ENCODE results near the gene ATP6V0B. TPM values are rescaled to one million over a fixed set of nuclear protein-coding genes. Genes with fewer than 3 reads are reported as not detected.

Gene ATP6V0B
- total and polyA plus RNA-seq, 2 donors (not counting 3 experiments of a cell fraction or from before 2014, with no cell fraction given), result 110 to 325 TPM

DNA sequence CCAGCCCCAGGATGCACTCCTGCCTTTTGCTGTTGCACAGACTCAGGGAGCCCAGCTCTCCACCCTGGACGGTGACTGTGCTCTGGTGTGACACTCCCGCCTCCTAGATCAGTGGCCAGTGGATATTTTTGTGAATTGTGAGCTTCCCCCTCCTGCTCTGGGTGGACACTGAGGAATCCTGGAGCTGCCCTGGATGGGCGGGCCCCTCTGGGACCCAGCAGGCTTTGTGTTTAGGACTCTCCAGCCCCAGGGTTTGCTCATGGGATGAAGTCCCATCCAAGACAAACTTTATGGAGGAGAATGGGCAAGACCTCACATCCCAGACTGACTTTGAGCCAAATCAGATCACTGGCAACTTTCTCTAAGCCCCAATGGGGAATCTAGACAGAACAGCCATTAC is 40.4 kb downstream of the ATP6V0B start:
- TF ChIP-seq FOS (IDR thresholded peaks at IDR 0.05; ENCODE audit: borderline replicate concordance, insufficient read depth, low read length) (no peak), MYC (IDR thresholded peaks at IDR 0.05; ENCODE audit: low read depth, low read length) (no peak), JUN (IDR thresholded peaks at IDR 0.05; ENCODE audit: borderline replicate concordance, insufficient read depth, insufficient read length, low read depth) (no peak), POLR2AphosphoS5 (IDR thresholded peaks at IDR 0.05; ENCODE audit: insufficient read depth, low read depth, low read length) (no peak), GATA2 (IDR thresholded peaks at IDR 0.05; ENCODE audit: insufficient read depth, insufficient read length, low read depth, low read length) (no peak), POLR2A (IDR thresholded peaks at IDR 0.05; ENCODE audit: low read depth, low read length) (no peak), MAX (IDR thresholded peaks at IDR 0.05; ENCODE audit: insufficient read depth, insufficient read length) (no peak)
- TF ChIP-seq, protein P1, sequence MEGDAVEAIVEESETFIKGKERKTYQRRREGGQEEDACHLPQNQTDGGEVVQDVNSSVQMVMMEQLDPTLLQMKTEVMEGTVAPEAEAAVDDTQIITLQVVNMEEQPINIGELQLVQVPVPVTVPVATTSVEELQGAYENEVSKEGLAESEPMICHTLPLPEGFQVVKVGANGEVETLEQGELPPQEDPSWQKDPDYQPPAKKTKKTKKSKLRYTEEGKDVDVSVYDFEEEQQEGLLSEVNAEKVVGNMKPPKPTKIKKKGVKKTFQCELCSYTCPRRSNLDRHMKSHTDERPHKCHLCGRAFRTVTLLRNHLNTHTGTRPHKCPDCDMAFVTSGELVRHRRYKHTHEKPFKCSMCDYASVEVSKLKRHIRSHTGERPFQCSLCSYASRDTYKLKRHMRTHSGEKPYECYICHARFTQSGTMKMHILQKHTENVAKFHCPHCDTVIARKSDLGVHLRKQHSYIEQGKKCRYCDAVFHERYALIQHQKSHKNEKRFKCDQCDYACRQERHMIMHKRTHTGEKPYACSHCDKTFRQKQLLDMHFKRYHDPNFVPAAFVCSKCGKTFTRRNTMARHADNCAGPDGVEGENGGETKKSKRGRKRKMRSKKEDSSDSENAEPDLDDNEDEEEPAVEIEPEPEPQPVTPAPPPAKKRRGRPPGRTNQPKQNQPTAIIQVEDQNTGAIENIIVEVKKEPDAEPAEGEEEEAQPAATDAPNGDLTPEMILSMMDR (IDR thresholded peaks at IDR 0.05; ENCODE audit: extremely low read depth in 1 of 2, insufficient read depth in 1 of 2, low read depth in 1 of 2, low read length in 2 of 2), result no peak
- Histone ChIP-seq H4K20me1 (replicated peaks; ENCODE audit: control insufficient read depth, extremely low read depth, insufficient read depth, low read length) (no peaks in the 10 kb centered on the region), H3K27me3 (ENCODE audit: control insufficient read depth in 2 of 2, insufficient read depth in 2 of 2, low read length in 2 of 2) (peaks cover 0 to 4% of the 10 kb centered on the region in 2 experiments), H3K4me1 (ENCODE audit: control insufficient read depth, extremely low read depth, insufficient read depth, low read length) (no peaks in the 10 kb centered on the region), H3K9ac (replicated peaks; ENCODE audit: extremely low read depth, insufficient read depth, low read length) (no peak overlapping the region), H3K36me3 (ENCODE audit: control insufficient read depth in 2 of 2, extremely low read depth in 1 of 2, insufficient read depth in 2 of 2, low read length in 2 of 2) (no peaks in the 10 kb centered on the region), H3K79me2 (ENCODE audit: control insufficient read depth, insufficient read depth, low read length) (no peaks in the 10 kb centered on the region), H3K4me2 (ENCODE audit: insufficient read depth, low read length) (no peak overlapping the region), H2AFZ (ENCODE audit: low read depth, low read length) (no peak overlapping the region), H3K9me3 (replicated peaks; ENCODE audit: control insufficient read depth, insufficient read depth, low read length) (no peaks in the 10 kb centered on the region), H3K9me1 (replicated peaks; ENCODE audit: control insufficient read depth, extremely low read depth, insufficient read depth, low read length) (no peaks in the 10 kb centered on the region), H3K4me3 (replicated peaks in 1 of 3; ENCODE audit: insufficient read depth in 1 of 3, low read depth in 1 of 3, low read length in 3 of 3) (no peak overlapping the region), H3K27ac (ENCODE audit: insufficient read depth, low read depth, low read length) (no peak overlapping the region)
- dilution Hi-C loops (cut with MboI; ENCODE audit: extremely low pct_ligation_motif_present, low sequenced_read_pairs) (no loop called here), intact Hi-C loops (cut with micrococcal nuclease) (no loop called here)
- no TSS peak for BruUV-seq (replicated peaks)
- FAIRE-seq, result no peak
- DNase-seq (ENCODE audit: low read depth, low spot score), result no peak
- ChIA-PET CTCF (interaction anchor here (1.0 to 1.7 kb wide), 5 partner anchors 9 to 22 kb away, joined by 3 to 9 read pairs (median 4); no protein-coding TSS in a partner anchor), POLR2A (no interaction called here)
